ENCODE data around the gene SLC25A4.
"Not testable (repeated sequence)": the region's sequence is repeated elsewhere in the genome, so short reads cannot be mapped to it uniquely, and the experiment has no call there.

Gene SLC25A4

DNA sequence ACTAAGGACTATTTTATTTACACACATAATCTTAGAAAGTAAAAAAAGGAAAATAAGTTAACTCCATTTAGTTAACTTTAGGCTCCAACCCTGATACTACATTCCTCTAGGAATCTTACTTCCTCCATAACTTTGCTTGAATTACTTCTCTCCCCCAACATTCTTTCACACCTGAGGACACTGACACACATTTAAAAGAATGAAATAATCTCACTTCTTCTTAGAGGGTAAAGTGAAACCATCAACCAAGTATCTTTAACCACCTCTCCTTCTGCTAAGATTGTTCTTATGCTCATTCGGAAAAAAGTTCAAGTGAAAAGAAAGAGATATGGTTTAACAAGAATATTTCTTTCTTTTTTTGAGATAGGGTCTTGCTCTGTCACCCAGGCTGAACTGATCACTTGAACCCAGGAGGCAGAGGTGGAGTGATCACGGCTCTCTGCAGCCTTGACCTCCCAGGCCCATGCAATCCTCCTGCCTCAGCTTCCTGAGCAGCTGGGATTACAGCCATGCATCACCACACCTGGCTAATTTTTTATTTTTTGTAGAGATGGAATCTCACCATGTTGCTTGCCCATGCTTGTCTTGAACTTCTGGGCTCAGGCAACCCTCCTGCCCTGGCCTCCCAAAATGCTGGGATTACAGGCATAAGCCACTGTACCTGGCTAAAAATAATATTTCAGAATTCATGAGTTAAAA, 28.5 kb downstream of the SLC25A4 start:
- no peak for DNase-seq (ENCODE audit: low read depth in 1 of 2, low spot score in 1 of 2)

DNA sequence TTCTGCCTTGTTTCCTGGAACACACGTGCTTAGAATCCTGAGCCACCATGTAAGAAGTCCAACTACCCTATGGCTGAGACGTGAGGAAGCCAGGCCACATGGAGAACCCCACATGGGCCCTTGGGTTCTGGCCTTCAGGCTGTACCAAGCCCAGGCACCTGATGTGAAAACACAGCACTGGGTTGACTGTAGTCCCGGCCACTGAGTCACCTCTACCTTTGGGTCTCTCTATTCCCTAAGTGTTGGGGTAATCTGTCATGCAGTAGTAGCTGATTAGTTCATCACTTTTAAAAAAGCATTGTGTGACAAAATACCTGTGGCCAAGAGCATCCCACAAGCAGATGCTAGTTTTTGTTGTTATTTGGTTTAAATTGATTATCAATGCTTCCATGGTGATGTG, 36.4 kb downstream of the SLC25A4 start:
- DNase-seq (ENCODE audit: low read depth in 1 of 2, low spot score in 1 of 2) = no peak

DNA sequence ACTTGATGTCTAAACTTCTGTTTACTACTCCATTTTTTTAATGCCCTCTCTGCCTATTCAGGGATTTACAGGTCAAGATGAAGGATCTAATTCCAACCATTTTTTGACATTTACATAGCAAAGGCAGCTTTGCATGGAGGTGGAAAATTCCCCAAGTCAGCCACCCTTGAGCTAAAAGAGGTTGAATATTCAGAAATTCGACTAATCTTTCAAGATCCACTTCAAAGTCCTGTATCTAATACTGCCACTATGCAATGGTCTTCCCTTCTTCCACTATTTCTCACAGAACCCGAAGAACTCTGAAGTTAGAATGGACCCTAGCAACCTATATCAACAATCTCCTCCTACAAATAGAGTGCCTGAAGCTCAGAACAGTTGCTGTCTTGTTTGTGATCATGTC, 39.2 kb downstream of the SLC25A4 start:
- DNase-seq (ENCODE audit: low read depth in 1 of 2, low spot score in 1 of 2) = no peak

DNA sequence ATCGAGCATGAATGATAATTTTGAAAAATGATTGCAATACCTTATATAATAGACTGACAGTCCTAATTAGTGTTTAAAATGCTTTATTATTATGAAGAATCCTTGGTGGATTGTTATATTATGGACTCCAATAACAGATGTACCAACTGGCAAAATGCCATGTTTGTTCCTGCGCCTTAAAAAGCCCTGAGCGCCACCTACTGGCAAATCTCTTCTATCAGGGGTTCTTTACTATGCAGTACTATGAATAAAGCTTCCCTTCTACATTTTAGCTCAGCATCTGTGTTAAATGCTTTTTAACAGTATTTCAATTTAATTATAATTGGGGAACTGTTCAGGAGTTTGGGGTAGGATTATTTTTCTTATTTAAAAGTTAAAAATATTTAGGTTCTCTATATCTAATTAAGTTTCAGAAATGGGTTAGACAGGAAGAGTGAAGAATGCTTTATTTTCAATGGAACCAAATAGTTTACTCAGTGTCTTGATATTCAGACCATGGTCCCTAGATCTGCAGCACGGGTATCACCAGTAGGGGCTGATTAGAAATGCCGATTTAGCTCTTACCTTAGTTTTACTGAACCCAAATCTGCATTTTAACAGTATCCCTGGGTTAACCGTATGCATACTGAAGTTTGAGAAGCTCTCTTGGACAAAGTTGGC, 40.7 kb downstream of the SLC25A4 start:
- DNase-seq (ENCODE audit: low read depth in 1 of 2, low spot score in 1 of 2) = peak; percentile 50 to 53

DNA sequence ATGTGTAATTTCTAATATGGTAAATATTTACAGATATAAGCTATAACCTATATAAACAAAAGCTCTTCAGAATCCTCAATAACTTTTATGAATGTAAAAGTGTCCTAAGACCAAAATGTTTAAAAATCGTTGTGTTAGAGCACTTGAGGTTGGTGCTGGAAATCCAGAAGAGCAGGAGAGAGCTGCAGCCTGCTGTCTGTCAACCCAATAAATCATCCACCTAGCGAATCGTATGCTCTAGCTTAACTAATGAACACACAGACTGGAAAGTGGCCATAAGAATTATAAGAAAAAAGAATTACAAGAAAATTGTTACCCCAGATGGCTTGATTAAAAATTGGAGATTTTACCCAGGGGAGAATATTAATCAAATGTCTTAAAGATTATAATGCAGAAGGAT, 43.7 kb downstream of the SLC25A4 start:
- no peak for DNase-seq (ENCODE audit: low read depth in 1 of 2, low spot score in 1 of 2)

DNA sequence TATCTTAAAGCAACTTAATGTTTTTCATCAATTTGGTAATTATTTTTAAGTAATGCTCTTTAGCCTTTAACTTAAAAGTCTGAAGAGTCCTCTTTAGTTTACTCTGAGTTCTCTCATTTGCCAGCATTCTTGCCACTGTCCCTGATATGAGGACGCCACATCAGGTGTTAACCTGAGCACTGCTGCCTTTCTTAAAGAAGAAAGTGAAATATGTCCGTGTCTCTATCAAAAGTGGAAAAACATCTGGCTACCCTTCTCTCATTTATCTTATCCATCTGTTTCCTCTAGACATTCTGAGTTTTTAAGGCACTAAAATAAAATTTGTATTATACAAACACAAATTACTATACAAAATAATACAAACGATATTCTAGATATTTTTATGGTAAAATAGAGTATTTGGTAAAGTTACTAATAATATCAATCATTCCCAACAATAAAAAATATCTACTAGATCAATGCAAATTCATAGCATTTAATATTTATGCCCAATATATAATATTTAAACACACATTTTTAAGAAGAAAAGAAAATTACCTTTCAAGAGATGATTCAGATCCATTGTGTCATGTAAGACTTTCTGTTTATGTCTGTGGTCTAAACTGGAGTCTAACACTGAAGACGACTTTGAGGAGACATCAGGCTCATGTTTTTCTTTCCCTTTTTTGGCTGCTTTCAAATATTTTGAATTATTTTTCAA, 46.7 kb downstream of the SLC25A4 start:
- DNase-seq (ENCODE audit: low read depth in 1 of 2, low spot score in 1 of 2) = no peak

DNA sequence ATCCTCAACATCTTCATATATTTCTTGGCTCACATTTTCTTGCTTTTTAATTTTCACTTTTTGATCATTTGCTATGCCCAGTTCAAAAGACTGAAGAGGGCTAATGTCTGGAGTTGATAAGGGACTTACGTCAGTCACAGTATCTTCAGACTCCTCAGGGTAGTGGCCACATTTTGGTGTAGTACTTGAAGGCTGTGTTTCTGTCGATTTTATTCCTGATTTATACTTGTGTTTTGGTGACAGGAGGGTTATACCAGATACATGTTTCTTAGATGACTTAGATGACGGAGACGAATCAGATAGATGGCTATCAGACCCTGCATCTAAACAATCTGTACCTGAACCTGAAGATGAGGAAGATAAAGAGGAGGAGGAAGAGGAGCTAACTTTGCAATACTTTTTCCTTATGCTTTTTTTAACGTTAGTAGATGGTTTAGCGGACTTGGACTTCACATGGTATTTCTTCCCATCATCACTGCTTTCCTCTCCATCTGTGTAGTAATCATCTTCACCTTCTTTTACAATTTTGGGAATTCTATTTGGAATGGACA, 47.3 kb downstream of the SLC25A4 start:
- no peak for DNase-seq (ENCODE audit: low read depth in 1 of 2, low spot score in 1 of 2)

DNA sequence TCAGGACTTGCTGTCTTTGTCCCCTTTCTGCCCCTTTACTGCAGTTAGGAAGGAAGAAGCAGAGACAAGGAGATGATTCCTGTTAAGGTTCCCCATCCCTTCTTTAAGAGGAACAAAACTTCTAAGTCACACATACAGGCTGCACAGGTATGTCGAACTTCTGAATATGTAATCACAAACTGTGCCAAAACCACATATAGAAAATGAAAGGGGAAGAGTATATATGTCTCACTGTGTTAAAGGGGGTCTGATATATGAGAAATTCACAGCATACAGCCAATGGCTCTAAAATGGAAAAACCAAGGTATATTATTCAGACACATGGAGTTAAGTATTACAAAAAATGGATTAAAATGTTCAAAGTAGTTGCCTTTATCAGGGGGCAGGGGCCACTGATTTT, 49.0 kb downstream of the SLC25A4 start:
- DNase-seq (ENCODE audit: low read depth in 1 of 2, low spot score in 1 of 2) = no peak

DNA sequence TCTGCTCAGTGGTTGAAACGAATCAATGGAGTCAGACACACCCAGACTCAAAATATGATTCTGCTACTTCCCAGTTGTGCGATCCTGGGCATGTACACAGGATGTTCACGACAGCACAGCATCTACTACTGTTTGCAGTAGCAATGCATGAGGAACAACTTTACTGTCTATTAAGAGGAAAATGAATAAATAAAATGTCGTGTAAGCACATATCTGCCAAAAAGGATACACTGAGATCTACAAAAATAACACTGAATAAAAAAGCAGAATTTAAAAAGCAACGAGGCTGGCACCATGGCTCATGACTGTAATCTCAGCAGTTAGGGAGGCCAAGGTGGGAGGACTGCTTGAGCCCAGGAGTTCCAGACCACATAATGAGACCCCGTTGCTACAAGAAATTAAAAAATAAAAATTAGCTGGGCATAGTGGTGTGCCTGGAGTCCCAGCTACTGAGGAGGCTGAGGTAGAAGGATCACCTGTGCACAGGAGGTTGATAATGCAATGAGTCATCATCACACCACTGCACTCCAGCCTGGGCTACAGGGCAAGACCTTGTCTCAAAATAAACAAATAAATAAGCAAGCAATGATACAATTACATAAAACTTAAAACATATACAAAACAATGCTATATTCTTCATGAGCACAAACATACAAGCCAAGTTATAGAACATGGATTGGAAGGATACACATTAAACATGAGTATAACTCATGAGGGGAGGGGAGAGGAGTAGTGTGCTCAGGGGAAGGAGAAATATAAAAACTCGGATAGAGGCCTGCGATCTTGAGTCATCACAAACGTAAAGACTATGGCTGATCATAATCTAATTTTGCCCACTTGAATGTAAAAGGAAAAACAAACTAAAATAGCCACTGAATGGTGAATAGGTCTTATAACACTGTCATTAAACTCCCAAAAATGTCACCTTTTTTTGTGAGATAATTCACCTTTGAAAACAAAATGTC, 52.1 kb downstream of the SLC25A4 start:
- DNase-seq (ENCODE audit: low read depth in 1 of 2, low spot score in 1 of 2) = no peak

DNA sequence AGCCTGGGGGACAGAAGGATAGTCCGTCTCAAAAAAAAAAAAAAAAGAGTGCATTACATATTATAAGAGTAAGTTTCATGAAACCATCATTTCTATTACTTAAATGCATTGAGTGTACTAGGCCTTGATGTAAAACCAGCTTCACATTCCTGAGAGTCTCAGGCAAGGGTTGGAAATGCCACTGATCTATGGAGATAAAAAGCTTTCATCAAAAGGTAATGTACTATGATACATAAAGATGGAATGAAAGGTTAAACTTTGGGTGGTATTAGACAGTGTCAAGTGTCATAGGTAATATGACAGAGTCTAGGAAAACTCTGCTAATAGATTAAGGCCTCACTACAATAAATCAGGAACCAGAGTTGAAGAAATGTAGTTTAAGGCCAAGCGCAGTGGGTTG, 53.4 kb downstream of the SLC25A4 start:
- DNase-seq (ENCODE audit: low read depth in 1 of 2, low spot score in 1 of 2) = no peak

DNA sequence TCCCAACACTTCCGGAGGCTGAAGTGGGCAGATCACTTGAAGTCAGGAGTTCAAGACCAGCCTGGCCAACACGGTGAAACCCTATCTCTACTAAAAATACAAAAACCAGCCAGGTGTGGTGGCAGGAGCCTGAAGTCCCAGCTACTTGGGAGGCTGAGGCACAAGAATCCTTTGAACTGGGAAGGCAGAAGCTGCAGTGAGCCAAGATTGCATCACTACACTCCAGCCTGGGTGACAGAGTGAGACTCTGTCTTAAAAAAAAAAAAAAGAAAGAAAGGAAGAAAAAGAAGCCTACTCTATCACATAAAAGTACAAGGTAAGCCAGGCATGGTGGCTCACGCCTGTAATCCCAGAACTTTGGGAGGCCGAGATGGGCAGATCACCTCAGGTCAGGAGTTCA, 55.1 kb downstream of the SLC25A4 start:
- not testable (repeated sequence) for DNase-seq (ENCODE audit: low read depth in 1 of 2, low spot score in 1 of 2)

Measured in activated T-helper 1 cell treated with anti-CD3 and anti-CD28 coated beads, Interleukin-2, amount 50 U/mL, for 16 hours (primary cell).